ENCODE data around the gene UGT1A1.

The UGT1A1 gene

GRCh38 chr2:233794128-233794658 is 34.1 kb downstream of the UGT1A1 start:
- no peak for DNase-seq (ENCODE audit: low read depth in 2 of 3, low spot score in 2 of 3)

- no peak for DNase-seq (ENCODE audit: low read depth in 2 of 3, low spot score in 2 of 3)
Measured at GRCh38 chr2:233795735-233796171, 35.7 kb downstream of the UGT1A1 start.

GRCh38 chr2:233796254-233796653 is 36.2 kb downstream of the UGT1A1 start:
- DNase-seq (ENCODE audit: low read depth in 2 of 3, low spot score in 2 of 3): no peak

- DNase-seq (ENCODE audit: low read depth in 2 of 3, low spot score in 2 of 3): no peak
Measured at GRCh38 chr2:233798335-233799086, 38.4 kb downstream of the UGT1A1 start.

- no peak for DNase-seq (ENCODE audit: low read depth in 2 of 3, low spot score in 2 of 3)
Measured at GRCh38 chr2:233799087-233799665, 39.1 kb downstream of the UGT1A1 start.

- DNase-seq (ENCODE audit: low read depth in 2 of 3, low spot score in 2 of 3): no peak
Measured at GRCh38 chr2:233799716-233800115, 39.6 kb downstream of the UGT1A1 start.

GRCh38 chr2:233800208-233800607 is 40.1 kb downstream of the UGT1A1 start:
- DNase-seq (ENCODE audit: low read depth in 2 of 3, low spot score in 2 of 3): no peak

GRCh38 chr2:233801357-233802131 is 41.5 kb downstream of the UGT1A1 start:
- DNase-seq (ENCODE audit: low read depth in 2 of 3, low spot score in 2 of 3): no peak

- no peak for DNase-seq (ENCODE audit: low read depth in 2 of 3, low spot score in 2 of 3)
Measured at GRCh38 chr2:233802132-233802815, 42.2 kb downstream of the UGT1A1 start.

GRCh38 chr2:233803292-233803911 is 43.3 kb downstream of the UGT1A1 start:
- no peak for DNase-seq (ENCODE audit: low read depth in 2 of 3, low spot score in 2 of 3)

GRCh38 chr2:233803994-233804393 is 43.9 kb downstream of the UGT1A1 start:
- DNase-seq (ENCODE audit: low read depth in 2 of 3, low spot score in 2 of 3): no peak

- no peak for DNase-seq (ENCODE audit: low read depth in 2 of 3, low spot score in 2 of 3)
Measured at GRCh38 chr2:233807215-233807865, 47.3 kb downstream of the UGT1A1 start.

GRCh38 chr2:233807966-233808935 is 48.2 kb downstream of the UGT1A1 start:
- no peak for DNase-seq (ENCODE audit: low read depth in 2 of 3, low spot score in 2 of 3)

GRCh38 chr2:233810385-233810784 is 50.3 kb downstream of the UGT1A1 start:
- DNase-seq (ENCODE audit: low read depth in 2 of 3, low spot score in 2 of 3): no peak

- DNase-seq (ENCODE audit: low read depth in 2 of 3, low spot score in 2 of 3): no peak
Measured at GRCh38 chr2:233811087-233811486, 51.0 kb downstream of the UGT1A1 start.

- DNase-seq (ENCODE audit: low read depth in 2 of 3, low spot score in 2 of 3): no peak
Measured at GRCh38 chr2:233811732-233812131, 51.7 kb downstream of the UGT1A1 start.

- no peak for DNase-seq (ENCODE audit: low read depth in 2 of 3, low spot score in 2 of 3)
Measured at GRCh38 chr2:233813236-233814055, 53.4 kb downstream of the UGT1A1 start.
